ENCODE results near the gene ANKS1A. TPM values are rescaled to one million over a fixed set of nuclear protein-coding genes. Genes with fewer than 3 reads are reported as not detected.
"Not testable (repeated sequence)": the region's sequence is repeated elsewhere in the genome, so short reads cannot be mapped to it uniquely, and the experiment has no call there.

The ANKS1A gene
- total RNA-seq, 1 donor from 2014 or later: 33.5 TPM

GRCh38 chr6:35136185-35136584, 247.1 kb downstream of the ANKS1A start:
- no peak for DNase-seq
- Histone ChIP-seq H3K36me3 (no peaks in the 10 kb centered on the region), H3K4me3 (no peak overlapping the region), H3K27ac (replicated peaks) (no peak overlapping the region), H3K27me3 (ENCODE audit: low read depth) (no peaks in the 10 kb centered on the region), H3K9me3 (replicated peaks) (no peaks in the 10 kb centered on the region), H3K4me1 (peaks cover 17% of the 10 kb centered on the region)
- no peak for TF ChIP-seq CTCF (IDR thresholded peaks at IDR 0.05; ENCODE audit: borderline replicate concordance)
- intact Hi-C loops (cut with micrococcal nuclease): no loop called here

GRCh38 chr6:35138191-35138590, 249.1 kb downstream of the ANKS1A start:
- H3K9me3 ChIP-seq (replicated peaks); H3K36me3 ChIP-seq; DNase-seq; H3K4me3 ChIP-seq; intact Hi-C loops (cut with micrococcal nuclease); H3K27ac ChIP-seq (replicated peaks); H3K27me3 ChIP-seq (ENCODE audit: low read depth): not testable (repeated sequence)
- H3K4me1 ChIP-seq: peaks cover 19% of the 10 kb centered on the region

GRCh38 chr6:35139470-35139869, 250.4 kb downstream of the ANKS1A start:
- Histone ChIP-seq H3K36me3 (no peaks in the 10 kb centered on the region), H3K27me3 (ENCODE audit: low read depth) (no peaks in the 10 kb centered on the region), H3K4me3 (no peak overlapping the region), H3K9me3 (replicated peaks) (no peaks in the 10 kb centered on the region), H3K4me1 (peaks cover 19% of the 10 kb centered on the region), H3K27ac (replicated peaks) (no peak overlapping the region)
- TF ChIP-seq CTCF (IDR thresholded peaks at IDR 0.05; ENCODE audit: borderline replicate concordance): no peak
- DNase-seq: no peak
- intact Hi-C loops (cut with micrococcal nuclease): no loop called here

- Histone ChIP-seq H3K27ac (replicated peaks) (no peak overlapping the region), H3K36me3 (no peaks in the 10 kb centered on the region), H3K27me3 (ENCODE audit: low read depth) (no peaks in the 10 kb centered on the region), H3K4me3 (no peak overlapping the region), H3K9me3 (replicated peaks) (no peaks in the 10 kb centered on the region), H3K4me1 (peaks cover 19% of the 10 kb centered on the region)
- intact Hi-C loops (cut with micrococcal nuclease): loop anchor here (5.0 to 10.0 kb wide), 3 partner anchors 65 to 153 kb away; no protein-coding TSS in a partner anchor
- DNase-seq: no peak
- peak; percentile 90 for TF ChIP-seq CTCF (IDR thresholded peaks at IDR 0.05; ENCODE audit: borderline replicate concordance)
Observed at GRCh38 chr6:35139924-35140638, 251.0 kb downstream of the ANKS1A start.

- H3K9me3 ChIP-seq (replicated peaks): no peaks in the 10 kb centered on the region
- DNase-seq: no peak
- no peak for TF ChIP-seq CTCF (IDR thresholded peaks at IDR 0.05; ENCODE audit: borderline replicate concordance)
- no peak overlapping the region for H3K27ac ChIP-seq (replicated peaks)
- H3K4me1 ChIP-seq: peaks cover 19% of the 10 kb centered on the region
- intact Hi-C loops (cut with micrococcal nuclease): loop anchor here (5.0 to 10.0 kb wide), 3 partner anchors 64 to 153 kb away; no protein-coding TSS in a partner anchor
- H3K27me3 ChIP-seq (ENCODE audit: low read depth): no peaks in the 10 kb centered on the region
- peak overlapping the region; percentile 48 for H3K4me3 ChIP-seq
- no peaks in the 10 kb centered on the region for H3K36me3 ChIP-seq
Observed at GRCh38 chr6:35140639-35141006, 251.6 kb downstream of the ANKS1A start.

Other genes with a start within 250 kb of the ANKS1A start
- gene ILRUN, start 192.5 kb upstream of the ANKS1A start, total RNA-seq: 132 TPM
- gene SNRPC, start 131.8 kb upstream of the ANKS1A start, total RNA-seq: 159 TPM
- gene BLTP3A, start 97.2 kb upstream of the ANKS1A start, total RNA-seq: 16.5 TPM
- 18.1 TPM for gene TAF11, start 1.2 kb upstream of the ANKS1A start, total RNA-seq